ENCODE results near the gene OR51B4. TPM values are rescaled to one million over a fixed set of nuclear protein-coding genes. Genes with fewer than 3 reads are reported as not detected.
"Not testable (repeated sequence)": the region's sequence is repeated elsewhere in the genome, so short reads cannot be mapped to it uniquely, and the experiment has no call there.

The OR51B4 gene
- total RNA-seq, 8 experiments from 2014 or later = 0.52 to 0.90 (median 0.61) TPM; not detected in 5

- H3K27ac ChIP-seq; ATAC-seq (replicated peaks in 6 of 8); H3K4me3 ChIP-seq; H3K4me1 ChIP-seq (replicated peaks in 1 of 2); in situ Hi-C loops (cut with MboI; ENCODE audit: low pct_unique_long_range_greater_than_20kb in 2 of 9, low sequenced_read_pairs in 9 of 9, unreplicated experiment in 9 of 9): not testable (repeated sequence)
- 24 to 100% (median 68%) methylated on average over 1 to 3 of the region's 9 CpGs for WGBS, 10 experiments
These were observed 46.9 kb downstream of the OR51B4 start, which contains the start of gene HBG2 for GRCh38 chr11:5254646-5255413. HBG2 (minus strand) TSS chr11:5254781; CDS start chr11:5254728, 53 bp downstream.

- WGBS, 10 experiments = 17 to 75% (median 61%) methylated on average over 1 to 2 of the region's 2 CpGs; no CpG with 5 or more reads in 6 of the 10 experiments
- H3K4me1 ChIP-seq (replicated peaks in 1 of 2); in situ Hi-C loops (cut with MboI; ENCODE audit: low pct_unique_long_range_greater_than_20kb in 2 of 9, low sequenced_read_pairs in 9 of 9, unreplicated experiment in 9 of 9); H3K4me3 ChIP-seq; H3K27ac ChIP-seq; ATAC-seq (replicated peaks in 6 of 8): not testable (repeated sequence)
These were observed 47.7 kb downstream of the OR51B4 start for GRCh38 chr11:5254023-5254422.

DNA sequence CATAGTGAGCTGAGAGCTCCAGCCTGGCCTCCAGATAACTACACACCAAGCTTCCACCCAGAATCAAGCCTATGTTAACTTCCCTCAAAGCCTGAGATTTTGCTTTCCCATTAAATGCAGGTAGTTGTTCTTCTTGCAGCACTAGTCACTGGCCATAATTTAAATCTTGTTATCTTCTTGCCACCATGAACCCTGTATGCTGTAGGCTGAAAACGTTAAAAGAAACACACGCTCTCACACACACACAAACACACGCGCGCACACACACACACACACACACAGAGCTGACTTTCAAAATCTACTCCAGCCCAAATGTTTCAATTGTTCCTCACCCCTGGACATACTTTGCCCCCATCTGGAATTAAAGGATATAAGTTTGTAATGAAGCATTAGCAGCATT, 48.3 kb downstream of the OR51B4 start:
- H3K27ac ChIP-seq; H3K4me3 ChIP-seq; in situ Hi-C loops (cut with MboI; ENCODE audit: low pct_unique_long_range_greater_than_20kb in 2 of 9, low sequenced_read_pairs in 9 of 9, unreplicated experiment in 9 of 9); ATAC-seq (replicated peaks in 6 of 8); H3K4me1 ChIP-seq (replicated peaks in 1 of 2): not testable (repeated sequence)
- WGBS, 10 experiments = no CpG with 5 or more reads among the region's 5 CpGs

GRCh38 chr11:5252919-5253265, 48.9 kb downstream of the OR51B4 start:
- WGBS, 10 experiments = 0 to 100% (median 71%) methylated on average over 1 of the region's 1 CpG; no CpG with 5 or more reads in 5 of the 10 experiments
- no peak for ATAC-seq (replicated peaks in 6 of 8)
- H3K4me1 ChIP-seq (replicated peaks in 1 of 2) = no peaks in the 10 kb centered on the region
- no peak overlapping the region for H3K4me3 ChIP-seq
- H3K27ac ChIP-seq = no peak overlapping the region
- in situ Hi-C loops (cut with MboI; ENCODE audit: low pct_unique_long_range_greater_than_20kb in 2 of 9, low sequenced_read_pairs in 9 of 9, unreplicated experiment in 9 of 9) = no loop called here

DNA sequence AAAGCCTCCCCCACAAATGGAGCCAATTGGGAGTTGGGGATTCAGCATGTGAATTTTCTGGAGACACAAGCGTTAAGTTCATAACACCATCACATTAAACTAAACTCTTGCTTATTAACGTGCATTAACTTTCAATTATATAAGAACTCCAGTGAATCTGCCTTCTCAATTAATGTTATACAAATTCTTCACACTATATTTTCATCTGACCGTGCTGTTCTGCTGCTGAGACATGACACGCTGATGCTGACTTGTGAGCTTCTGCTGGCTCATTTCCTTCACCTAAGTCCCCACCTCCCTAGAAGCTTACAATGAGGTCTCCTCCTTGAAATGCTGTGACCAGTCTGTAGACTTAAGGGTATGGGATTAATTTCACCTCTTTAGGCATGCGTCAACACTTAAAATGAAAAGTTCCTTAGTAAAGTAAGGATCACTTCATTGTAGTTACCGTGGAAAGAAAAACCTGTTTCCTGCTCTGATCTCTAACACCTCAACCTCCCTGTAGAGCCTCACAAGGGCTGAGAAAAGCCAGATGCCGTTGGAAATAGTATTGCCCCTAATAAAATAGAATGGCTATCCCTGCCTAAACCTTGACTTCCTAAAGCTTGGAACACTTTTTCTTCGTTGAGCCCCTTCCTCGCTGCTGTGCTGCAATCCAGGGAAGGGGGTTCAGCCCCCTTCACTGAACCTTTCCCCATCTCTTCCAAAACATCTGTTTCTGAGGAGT, 49.4 kb downstream of the OR51B4 start:
- no peak for ATAC-seq (replicated peaks in 6 of 8)
- Histone ChIP-seq H3K4me1 (replicated peaks in 1 of 2) (no peaks in the 10 kb centered on the region), H3K4me3 (no peak overlapping the region), H3K27ac (no peak overlapping the region)
- WGBS, 10 experiments = 7 to 94% (median 74%) methylated on average over 1 to 8 of the region's 9 CpGs; no CpG with 5 or more reads in 1 of the 10 experiments
- in situ Hi-C loops (cut with MboI; ENCODE audit: low pct_unique_long_range_greater_than_20kb in 2 of 9, low sequenced_read_pairs in 9 of 9, unreplicated experiment in 9 of 9) = no loop called here

DNA sequence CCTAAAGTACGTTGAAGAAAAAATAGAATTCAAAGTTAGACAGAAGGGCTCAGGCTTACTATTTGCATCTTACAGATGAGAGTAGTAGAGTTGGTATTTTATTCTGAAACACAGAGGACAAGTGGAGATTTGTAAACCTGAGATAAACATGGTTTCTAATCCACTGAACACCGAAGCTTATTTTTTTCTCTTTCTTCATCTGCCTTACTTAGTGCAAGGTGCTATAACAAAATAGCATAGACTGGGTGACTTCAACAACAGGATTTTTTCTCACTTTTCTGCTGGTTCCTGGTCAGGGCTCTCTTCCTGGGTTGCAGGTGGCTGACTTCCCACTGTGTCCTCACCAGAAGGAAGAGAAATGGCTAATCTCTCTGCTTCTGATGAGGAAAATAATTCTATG, 50.0 kb downstream of the OR51B4 start:
- in situ Hi-C loops (cut with MboI; ENCODE audit: low pct_unique_long_range_greater_than_20kb in 2 of 9, low sequenced_read_pairs in 9 of 9, unreplicated experiment in 9 of 9) = no loop called here
- H3K27ac ChIP-seq = no peak overlapping the region
- no peak overlapping the region for H3K4me3 ChIP-seq
- ATAC-seq (replicated peaks in 6 of 8) = no peak
- 0 to 79% (median 60%) methylated on average over 1 to 2 of the region's 2 CpGs; no CpG with 5 or more reads in 1 of the 10 experiments for WGBS, 10 experiments
- no peaks in the 10 kb centered on the region for H3K4me1 ChIP-seq (replicated peaks in 1 of 2)

Other genes with a start within 250 kb of the OR51B4 start
- 1 to 10 TPM in 1 of 8 experiments, under 1 TPM in 2, not detected in 5; 0.43 to 2.3 (median 0.45) TPM for gene OR52E2, start 242.3 kb downstream of the OR51B4 start, total RNA-seq
- 1 to 10 TPM in 1 of 8 experiments, under 1 TPM in 1, not detected in 6; 0.52 to 2.6 TPM for gene OR52E1, start 232.4 kb downstream of the OR51B4 start, total RNA-seq
- gene OR52A5, start 163.6 kb downstream of the OR51B4 start, total RNA-seq = 1 to 10 TPM in 1 of 8 experiments, under 1 TPM in 5, not detected in 2; 0.04 to 1.6 (median 0.18) TPM
- under 1 TPM in 7 of 8 experiments, not detected in 1; under 0.01 to 0.56 (median 0.05) TPM for gene OR52A1, start 147.2 kb downstream of the OR51B4 start, total RNA-seq
- under 1 TPM in 3 of 8 experiments, not detected in 5; 0.37 to 0.85 (median 0.46) TPM for gene OR51V1, start 101.3 kb downstream of the OR51B4 start, total RNA-seq
- gene HBB, start 74.9 kb downstream of the OR51B4 start, total RNA-seq = under 1 TPM in 1 of 8 experiments, not detected in 7; 0.71 TPM
- gene HBD, start 67.5 kb downstream of the OR51B4 start, total RNA-seq = under 1 TPM in 1 of 8 experiments, not detected in 7; 0.46 TPM
- under 1 TPM in 1 of 8 experiments, not detected in 7; 0.25 TPM for gene HBG1, start 52.1 kb downstream of the OR51B4 start, total RNA-seq
- gene HBG2, start 47.2 kb downstream of the OR51B4 start, total RNA-seq = not detected
- under 1 TPM in 1 of 8 experiments, not detected in 7; 0.50 TPM for gene HBE1, start 32.0 kb downstream of the OR51B4 start, total RNA-seq
- gene OR51B2, start 22.4 kb upstream of the OR51B4 start, total RNA-seq = under 1 TPM in 2 of 8 experiments, not detected in 6; 0.23 to 0.36 TPM
- under 1 TPM in 6 of 8 experiments, not detected in 2; 0.25 to 0.92 (median 0.51) TPM for gene OR51B5, start 41.6 kb upstream of the OR51B4 start, total RNA-seq
- under 1 TPM in 4 of 8 experiments, not detected in 4; 0.21 to 0.55 (median 0.32) TPM for gene OR51B6, start 49.6 kb upstream of the OR51B4 start, total RNA-seq
- gene OR51M1, start 81.9 kb upstream of the OR51B4 start, total RNA-seq = under 1 TPM in 7 of 8 experiments, not detected in 1; 0.05 to 0.66 (median 0.20) TPM
- gene OR51Q1, start 120.2 kb upstream of the OR51B4 start, total RNA-seq = 1 to 10 TPM in 1 of 8 experiments, under 1 TPM in 4, not detected in 3; 0.11 to 1.2 (median 0.46) TPM
- under 1 TPM in 4 of 8 experiments, not detected in 4; 0.16 to 0.66 (median 0.49) TPM for gene OR51I1, start 139.6 kb upstream of the OR51B4 start, total RNA-seq
- gene OR51I2, start 147.4 kb upstream of the OR51B4 start, total RNA-seq = under 1 TPM in 6 of 8 experiments, not detected in 2; 0.11 to 0.47 (median 0.16) TPM
- under 1 TPM in 5 of 8 experiments, not detected in 3; 0.22 to 0.57 (median 0.40) TPM for gene OR52D1, start 186.7 kb upstream of the OR51B4 start, total RNA-seq
- gene UBQLN3, start 208.0 kb upstream of the OR51B4 start, total RNA-seq = under 1 TPM in 7 of 8 experiments, not detected in 1; 0.11 to 0.52 (median 0.23) TPM
- under 1 TPM; 0.15 to 0.73 (median 0.33) TPM for gene UBQLNL, start 214.8 kb upstream of the OR51B4 start, total RNA-seq
- under 1 TPM in 7 of 8 experiments, not detected in 1; 0.17 to 0.87 (median 0.47) TPM for gene OR52H1, start 246.6 kb upstream of the OR51B4 start, total RNA-seq